ENCODE results near the gene GPR153. TPM values are rescaled to one million over a fixed set of nuclear protein-coding genes. Genes with fewer than 3 reads are reported as not detected.

Gene GPR153
- total RNA-seq, 6 experiments from 2014 or later, result 1.5 to 34.6 (median 6.6) TPM

DNA sequence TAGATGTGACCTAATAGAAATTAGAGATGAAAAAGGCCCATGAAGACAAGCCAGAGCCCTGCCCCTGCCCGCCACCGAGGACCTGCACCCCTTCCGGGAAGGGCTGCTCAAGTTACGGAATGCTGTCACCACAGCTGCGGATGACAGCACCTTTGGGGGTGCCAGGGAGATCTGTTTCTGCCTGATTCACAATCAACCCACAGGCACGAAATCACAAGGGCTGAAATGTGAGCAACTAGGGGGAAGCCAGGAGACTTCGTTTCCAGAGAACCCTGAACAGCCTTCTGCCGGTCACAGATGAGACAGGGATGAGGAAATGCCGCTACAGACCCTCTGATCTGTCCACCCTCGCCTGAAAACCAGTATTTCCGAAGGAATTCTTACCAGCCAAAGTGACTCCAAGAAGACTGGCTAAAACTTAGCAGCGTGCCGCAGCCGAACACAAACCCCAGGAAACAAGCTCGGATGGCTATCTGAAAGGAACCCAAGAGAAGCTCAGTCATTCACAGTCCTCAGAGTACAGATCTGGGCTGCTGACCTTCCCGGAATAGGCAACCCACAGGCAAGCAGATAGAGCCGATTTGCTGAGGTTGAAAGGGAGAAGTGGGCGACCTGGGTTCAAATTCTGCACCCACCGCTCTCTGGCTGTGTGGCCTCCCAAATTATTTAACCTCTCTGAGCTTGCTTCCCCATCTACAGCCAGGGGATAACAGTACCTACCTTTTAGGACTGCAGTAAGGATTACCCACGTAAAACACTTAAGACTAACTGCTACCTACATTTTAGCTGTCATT is 26.2 kb downstream of the GPR153 start:
- peak overlapping the region in 1 of 3 donors; percentile 69 for H3K27ac ChIP-seq
- no peak for DNase-seq
- peaks cover 0 to 36% (median 15%) of the 10 kb centered on the region in 4 donors for H3K36me3 ChIP-seq
- H3K9me3 ChIP-seq, result no peaks in the 10 kb centered on the region
- peaks cover 0 to 9% (median 0%) of the 10 kb centered on the region in 4 donors for H3K4me1 ChIP-seq
- peak overlapping the region; percentile 67 to 86 (median 75) for H3K4me3 ChIP-seq
- no peak for ATAC-seq
- WGBS (ENCODE audit: insufficient coverage, low coverage, low lambda C conversion rate, missing lambda C conversion rate), result 56% methylated on average over 13 of the region's 20 CpGs
- intact Hi-C loops (cut with DNase I), result no loop called here
- no peaks in the 10 kb centered on the region for H3K27me3 ChIP-seq
- TF ChIP-seq, protein P1, sequence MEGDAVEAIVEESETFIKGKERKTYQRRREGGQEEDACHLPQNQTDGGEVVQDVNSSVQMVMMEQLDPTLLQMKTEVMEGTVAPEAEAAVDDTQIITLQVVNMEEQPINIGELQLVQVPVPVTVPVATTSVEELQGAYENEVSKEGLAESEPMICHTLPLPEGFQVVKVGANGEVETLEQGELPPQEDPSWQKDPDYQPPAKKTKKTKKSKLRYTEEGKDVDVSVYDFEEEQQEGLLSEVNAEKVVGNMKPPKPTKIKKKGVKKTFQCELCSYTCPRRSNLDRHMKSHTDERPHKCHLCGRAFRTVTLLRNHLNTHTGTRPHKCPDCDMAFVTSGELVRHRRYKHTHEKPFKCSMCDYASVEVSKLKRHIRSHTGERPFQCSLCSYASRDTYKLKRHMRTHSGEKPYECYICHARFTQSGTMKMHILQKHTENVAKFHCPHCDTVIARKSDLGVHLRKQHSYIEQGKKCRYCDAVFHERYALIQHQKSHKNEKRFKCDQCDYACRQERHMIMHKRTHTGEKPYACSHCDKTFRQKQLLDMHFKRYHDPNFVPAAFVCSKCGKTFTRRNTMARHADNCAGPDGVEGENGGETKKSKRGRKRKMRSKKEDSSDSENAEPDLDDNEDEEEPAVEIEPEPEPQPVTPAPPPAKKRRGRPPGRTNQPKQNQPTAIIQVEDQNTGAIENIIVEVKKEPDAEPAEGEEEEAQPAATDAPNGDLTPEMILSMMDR (IDR thresholded peaks at IDR 0.05), result no peak
- no peak for TF ChIP-seq POLR2A (IDR thresholded peaks at IDR 0.05)

DNA sequence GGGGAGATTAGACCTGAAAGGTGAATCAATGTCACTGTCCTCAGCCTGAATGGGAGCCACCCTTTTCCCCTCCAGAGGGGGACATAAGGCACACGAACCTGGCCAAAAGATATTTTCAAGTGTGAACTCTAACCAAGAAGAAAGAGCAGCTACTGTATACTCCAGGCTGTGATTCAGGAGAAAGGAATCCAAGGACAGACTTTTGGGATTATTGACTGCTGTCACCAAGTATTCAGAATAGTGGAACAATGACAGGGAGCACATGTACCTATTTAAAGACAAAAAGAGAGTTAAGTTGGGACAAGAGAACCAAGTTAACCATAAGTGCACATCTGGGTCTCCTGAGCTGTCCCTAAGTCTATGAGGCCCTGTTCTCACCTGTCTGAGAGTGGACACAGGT is 27.5 kb downstream of the GPR153 start:
- no peak for DNase-seq
- no peak overlapping the region for H3K4me3 ChIP-seq
- ATAC-seq, result no peak
- 67% methylated on average over 1 of the region's 1 CpG for WGBS (ENCODE audit: insufficient coverage, low coverage, low lambda C conversion rate, missing lambda C conversion rate)
- intact Hi-C loops (cut with DNase I), result no loop called here
- H3K27me3 ChIP-seq, result no peaks in the 10 kb centered on the region
- H3K36me3 ChIP-seq, result peaks cover 0 to 37% (median 17%) of the 10 kb centered on the region in 4 donors
- no peak for TF ChIP-seq POLR2A (IDR thresholded peaks at IDR 0.05)
- TF ChIP-seq, protein P1 (IDR thresholded peaks at IDR 0.05), result no peak
- H3K27ac ChIP-seq, result no peak overlapping the region
- peaks cover 0 to 9% (median 0%) of the 10 kb centered on the region in 4 donors for H3K4me1 ChIP-seq
- no peaks in the 10 kb centered on the region for H3K9me3 ChIP-seq

DNA sequence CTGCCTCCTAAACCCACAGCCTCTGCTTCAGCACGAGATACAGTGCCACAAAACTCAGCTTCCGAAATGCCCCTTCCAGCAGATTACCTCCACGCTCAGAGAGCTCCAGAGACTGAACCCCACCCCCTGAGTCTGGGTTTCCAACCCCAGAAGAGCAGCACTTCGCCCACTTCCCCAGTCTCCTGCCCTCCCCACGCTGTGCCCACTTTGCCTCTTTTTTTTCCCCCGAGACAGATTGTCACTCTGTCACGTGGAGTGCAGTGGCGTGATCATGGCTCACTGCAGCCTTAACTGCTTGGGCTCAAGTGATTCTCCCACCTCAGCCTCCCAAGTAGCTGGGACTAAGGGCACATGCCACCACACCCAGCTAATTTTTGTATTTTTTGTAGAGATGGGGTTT is 35.2 kb downstream of the GPR153 start:
- ATAC-seq (no peak), DNase-seq (no peak)
- H3K9me3 ChIP-seq, result no peaks in the 10 kb centered on the region
- H3K36me3 ChIP-seq, result peaks cover 2 to 43% (median 9%) of the 10 kb centered on the region in 4 donors
- WGBS (ENCODE audit: insufficient coverage, low coverage, low lambda C conversion rate, missing lambda C conversion rate), result 94% methylated on average over 8 of the region's 8 CpGs
- H3K4me3 ChIP-seq, result no peak overlapping the region
- no peak for TF ChIP-seq POLR2A (IDR thresholded peaks at IDR 0.05)
- TF ChIP-seq, protein P1 (IDR thresholded peaks at IDR 0.05), result no peak
- intact Hi-C loops (cut with DNase I), result no loop called here
- no peaks in the 10 kb centered on the region for H3K27me3 ChIP-seq
- no peaks in the 10 kb centered on the region for H3K4me1 ChIP-seq
- H3K27ac ChIP-seq, result no peak overlapping the region

DNA sequence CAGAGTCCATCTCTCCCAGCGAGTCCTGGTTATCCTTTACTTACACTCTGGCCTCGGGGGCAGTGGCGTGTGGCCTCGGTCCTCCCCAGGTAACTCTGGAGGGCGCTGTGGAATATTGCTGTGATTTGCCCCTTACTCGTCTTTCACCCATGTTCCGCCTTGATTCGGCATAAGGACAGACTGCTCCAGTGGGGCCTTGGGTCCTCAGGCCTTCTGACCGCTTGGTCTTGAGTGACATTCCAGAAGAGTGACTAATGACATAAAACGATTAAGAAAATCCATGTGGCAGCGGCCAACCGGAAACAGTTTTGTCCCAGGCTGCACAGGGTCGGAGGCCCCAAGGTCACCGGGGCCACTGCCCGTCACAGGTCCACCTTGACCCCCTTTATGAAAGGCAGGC is 36.2 kb downstream of the GPR153 start:
- WGBS (ENCODE audit: insufficient coverage, low coverage, low lambda C conversion rate, missing lambda C conversion rate), result 74% methylated on average over 8 of the region's 15 CpGs
- intact Hi-C loops (cut with DNase I), result no loop called here

DNA sequence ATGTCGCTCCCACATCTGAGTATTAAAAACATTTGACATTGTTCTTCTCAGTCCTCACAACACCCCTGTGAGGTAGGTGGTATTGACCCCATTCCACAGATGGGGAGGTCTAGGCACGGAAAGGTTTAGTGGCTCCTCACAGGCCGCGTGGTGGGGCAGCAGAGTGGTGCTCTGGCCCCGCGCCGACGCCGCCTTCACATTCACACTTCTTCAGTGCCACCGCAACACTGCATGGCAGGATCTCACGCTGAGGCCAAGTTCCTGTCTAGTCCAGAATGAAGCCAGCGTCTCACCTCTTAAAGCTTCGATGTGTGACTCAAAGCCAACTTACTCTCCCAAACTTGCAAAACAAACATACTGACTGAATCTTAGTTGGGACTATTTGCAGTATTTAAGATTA is 37.3 kb downstream of the GPR153 start:
- intact Hi-C loops (cut with DNase I), result no loop called here
- ATAC-seq, result no peak
- Histone ChIP-seq H3K27me3 (no peaks in the 10 kb centered on the region), H3K4me1 (no peaks in the 10 kb centered on the region), H3K27ac (no peak overlapping the region), H3K36me3 (peaks cover 0 to 36% (median 9%) of the 10 kb centered on the region in 4 donors), H3K4me3 (no peak overlapping the region), H3K9me3 (no peaks in the 10 kb centered on the region)
- 94% methylated on average over 6 of the region's 13 CpGs for WGBS (ENCODE audit: insufficient coverage, low coverage, low lambda C conversion rate, missing lambda C conversion rate)
- no peak for TF ChIP-seq POLR2A (IDR thresholded peaks at IDR 0.05)
- TF ChIP-seq, protein P1 (IDR thresholded peaks at IDR 0.05), result no peak
- DNase-seq, result no peak

More for the DNA sequence above, 36.2 kb downstream of the GPR153 start:
- no peak for TF ChIP-seq POLR2A (IDR thresholded peaks at IDR 0.05)
- Histone ChIP-seq H3K27ac (no peak overlapping the region), H3K36me3 (peaks cover 2 to 37% (median 9%) of the 10 kb centered on the region in 4 donors), H3K27me3 (no peaks in the 10 kb centered on the region), H3K4me1 (no peaks in the 10 kb centered on the region), H3K4me3 (no peak overlapping the region), H3K9me3 (no peaks in the 10 kb centered on the region)
- no peak for ATAC-seq
- no peak for DNase-seq
